SK-N-SH (cell line): Measurements from ENCODE around the gene MCTP1. TPM values are rescaled to one million over a fixed set of nuclear protein-coding genes. Genes with fewer than 3 reads are reported as not detected.

ENCODE experiments used
- CTCF ChIA-PET: fragments of 300-600, 350-600 bp; formaldehyde crosslinking; extraction: SDS; loops from one replicate; lab custom pipeline; 2021; lab: Yijun Ruan, JAX
- POLR2A ChIA-PET: fragments of 350-600 bp; sonication (Branson Sonifier 250); formaldehyde crosslinking; extraction: SDS; loops from one replicate; lab custom pipeline; 2020; ENCODE audit warnings: antibody characterized with exemption, inconsistent platforms; lab: Yijun Ruan, JAX
- DNase-seq: peaks from one replicate; pipeline ENCODE4 v3.0.0; 2012
- H2AFZ ChIP-seq: fragments of 200-600 bp; sonication (generic); 2 replicates; pipeline ENCODE4 v1.8.1; 2016; ENCODE audit warnings: antibody characterized with exemption, mild to moderate bottlenecking, low read depth
- H3F3A ChIP-seq: fragments of 200-600 bp; sonication (generic); replicated peaks from 2 replicates; pipeline ENCODE3; 2016; ENCODE audit warnings: antibody characterized with exemption, mild to moderate bottlenecking; ENCODE audit not compliant: insufficient read depth
- H3K27ac ChIP-seq, 2 experiments: fragments of 200-500 bp in 1 of 2; fragments of 200-600 bp in 1 of 2; sonication (Bioruptor generic) in 1 of 2; sonication (generic), shearing (Covaris generic) in 1 of 2; 2 replicates each; pipeline versions ENCODE4 v1.5.1 to v1.6.1; 2014 to 2016; ENCODE audit warnings: low read depth in 2 of 2, inconsistent platforms in 1 of 2, low read length in 1 of 2, mild to moderate bottlenecking in 1 of 2, mixed read lengths in 1 of 2
- H3K27me3 ChIP-seq: fragments of 200-600 bp; sonication (generic), shearing (Covaris generic); 2 replicates; pipeline ENCODE4 v1.6.1; 2016; ENCODE audit warnings: mixed run types; ENCODE audit not compliant: insufficient read depth
- H3K36me3 ChIP-seq, 2 experiments: fragments of 200-500 bp in 1 of 2; fragments of 200-600 bp in 1 of 2; sonication (Bioruptor generic) in 1 of 2; sonication (generic) in 1 of 2; replicated peaks in 1 of 2; 2 replicates each; pipeline versions ENCODE3 to v1.5.1; 2014 to 2016; ENCODE audit warnings: low read length in 1 of 2, mild to moderate bottlenecking in 1 of 2; ENCODE audit not compliant: insufficient read depth in 2 of 2, control insufficient read depth in 1 of 2
- H3K4me1 ChIP-seq, 2 experiments: fragments of 200-500 bp in 1 of 2; fragments of 200-600 bp in 1 of 2; sonication (Bioruptor generic) in 1 of 2; sonication (generic), shearing (Covaris generic) in 1 of 2; 2 replicates each; pipeline versions ENCODE4 v1.5.1 to v1.6.1; 2014 to 2016; ENCODE audit warnings: low read depth in 1 of 2, low read length in 1 of 2, mixed run types in 1 of 2; ENCODE audit not compliant: insufficient read depth in 2 of 2, control insufficient read depth in 1 of 2
- H3K4me2 ChIP-seq: fragments of 200-600 bp; sonication (generic), shearing (Covaris generic); 2 replicates; pipeline ENCODE4 v1.6.1; 2017; ENCODE audit warnings: mixed run types
- H3K4me3 ChIP-seq, 2 experiments: fragments of 200-500 bp in 1 of 2; fragments of 200-600 bp in 1 of 2; sonication (Bioruptor generic) in 1 of 2; sonication (generic), shearing (Covaris generic) in 1 of 2; 2 replicates each; pipeline versions ENCODE4 v1.5.1 to v1.8.1; 2014 to 2016; ENCODE audit warnings: low read depth in 2 of 2, inconsistent platforms in 1 of 2, low read length in 1 of 2, mild to moderate bottlenecking in 1 of 2, mixed read lengths in 1 of 2, moderate library complexity in 1 of 2
- H3K79me2 ChIP-seq: fragments of 200-600 bp; sonication (generic); 2 replicates; pipeline ENCODE4 v1.8.1; 2017; ENCODE audit warnings: mild to moderate bottlenecking; ENCODE audit not compliant: insufficient read depth
- H3K9ac ChIP-seq: fragments of 200-600 bp; sonication (generic); 2 replicates; pipeline ENCODE4 v1.6.1; 2017; ENCODE audit warnings: mixed run types
- H3K9me2 ChIP-seq: fragments of 200-600 bp; sonication (generic); 2 replicates; pipeline ENCODE4 v1.6.1; 2017; ENCODE audit warnings: mixed run types
- H3K9me3 ChIP-seq: fragments of 200-600 bp; sonication (generic); 2 replicates; pipeline ENCODE4 v1.6.1; 2017; ENCODE audit warnings: mixed run types, mild to moderate bottlenecking, moderate library complexity
- H4K20me1 ChIP-seq: fragments of 200-600 bp; sonication (generic); 2 replicates; pipeline ENCODE4 v1.6.1; 2017; ENCODE audit warnings: mild to moderate bottlenecking, mixed run types; ENCODE audit not compliant: insufficient read depth
- ELF1 ChIP-seq: IDR thresholded peaks from 2 replicates; pipeline ENCODE4 v1.4.0; 2012
- EP300 ChIP-seq, 2 experiments: IDR thresholded peaks; 2 replicates each; pipeline versions ENCODE4 v1.4.0 to v1.6.1; 2012; ENCODE audit warnings: borderline replicate concordance in 1 of 2, low read depth in 1 of 2, low read length in 1 of 2
- EZH2phosphoT487 ChIP-seq: fragments of 200-600 bp; sonication (generic); IDR thresholded peaks from 2 replicates; pipeline ENCODE4 v1.6.1; 2017; ENCODE audit warnings: low read depth, mixed run types, mild to moderate bottlenecking, antibody characterized with exemption, moderate library complexity, borderline replicate concordance
- FOXM1 ChIP-seq: IDR thresholded peaks from 2 replicates; pipeline ENCODE4 v1.4.0; 2012; ENCODE audit warnings: low read depth, mild to moderate bottlenecking
- GATA2 ChIP-seq: sonication (generic); formaldehyde crosslinking; IDR thresholded peaks from 2 replicates; pipeline ENCODE4 v1.5.0; 2020; ENCODE audit warnings: mild to moderate bottlenecking, missing genetic modification reagents
- JUND ChIP-seq: IDR thresholded peaks from 2 replicates; pipeline ENCODE4 v1.4.0; 2012
- MEF2A ChIP-seq: IDR thresholded peaks from 2 replicates; pipeline ENCODE4 v1.4.0; 2012; ENCODE audit warnings: low read depth, borderline replicate concordance
- MXI1 ChIP-seq: IDR thresholded peaks from 2 replicates; pipeline ENCODE4 v1.6.1; 2012; ENCODE audit warnings: mild to moderate bottlenecking, low read depth, low read length, improper control_type of control experiment
- POLR2AphosphoS5 ChIP-seq: IDR thresholded peaks from 2 replicates; pipeline ENCODE4 v1.6.1; 2012; ENCODE audit warnings: low read depth, low read length
- RAD21 ChIP-seq: IDR thresholded peaks from 2 replicates; pipeline ENCODE4 v1.6.1; 2012; ENCODE audit warnings: mild to moderate bottlenecking, low read length
- RCOR1 ChIP-seq: fragments of 150-350 bp; IDR thresholded peaks from 2 replicates; pipeline ENCODE4 v1.6.1; 2017; ENCODE audit warnings: antibody characterized with exemption, low read length
- RFX5 ChIP-seq: IDR thresholded peaks from 2 replicates; pipeline ENCODE4 v1.6.1; 2012; ENCODE audit warnings: mild to moderate bottlenecking, improper control_type of control experiment, low read length
- SIN3A ChIP-seq: IDR thresholded peaks from 2 replicates; pipeline ENCODE4 v1.6.1; 2012; ENCODE audit warnings: low read depth, mild to moderate bottlenecking, low read length, moderate library complexity, borderline replicate concordance
- SMC3 ChIP-seq: IDR thresholded peaks from 2 replicates; pipeline ENCODE4 v1.6.1; 2012; ENCODE audit warnings: low read depth, low read length, improper control_type of control experiment
- TAF1 ChIP-seq: IDR thresholded peaks from 2 replicates; pipeline ENCODE4 v1.6.1; 2012; ENCODE audit warnings: low read depth, mild to moderate bottlenecking, low read length, moderate library complexity, borderline replicate concordance
- TCF12 ChIP-seq: IDR thresholded peaks from 2 replicates; pipeline ENCODE4 v1.4.0; 2012
- TEAD4 ChIP-seq: IDR thresholded peaks from 2 replicates; pipeline ENCODE4 v1.4.0; 2012; ENCODE audit warnings: mild to moderate bottlenecking, borderline replicate concordance; ENCODE audit not compliant: insufficient read depth
- WGBS: methylation state at CpG from one replicate; pipeline ENCODE4 v1.1.6; 2017; ENCODE audit warnings: low lambda C conversion rate; 5-methylcytosine and 5-hydroxymethylcytosine counted together
- polyA plus RNA-seq, 3 experiments: library from polyadenylated mRNA; depleted of rRNA; stranded (reverse); fragments of >200 nt; gene quantifications; 2 replicates each; pipeline ENCODE4 v1.2.3, GENCODE V29; 2012
- TF ChIP-seq, protein P1 (sequence below): IDR thresholded peaks from 2 replicates; pipeline ENCODE4 v1.6.1; 2012; ENCODE audit warnings: mild to moderate bottlenecking, low read depth, low read length, moderate library complexity
- TF ChIP-seq, protein P2 (sequence below): IDR thresholded peaks from 2 replicates; pipeline ENCODE4 v1.4.0; 2012; ENCODE audit warnings: low read depth
- TF ChIP-seq, protein P3 (sequence below): fragments of 150-350 bp; IDR thresholded peaks from 2 replicates; pipeline ENCODE4 v1.6.1; 2017; ENCODE audit warnings: antibody characterized with exemption, low read length, low read depth, borderline replicate concordance
- TF ChIP-seq, protein P4 (sequence below): fragments of 200-600 bp; sonication (generic); IDR thresholded peaks from 2 replicates; pipeline ENCODE4 v1.6.1; 2017; ENCODE audit warnings: antibody characterized with exemption, mild to moderate bottlenecking, moderate library complexity
- TF ChIP-seq, protein P5 (sequence below): IDR thresholded peaks from 2 replicates; pipeline ENCODE4 v1.4.0; 2012; ENCODE audit warnings: low read depth, borderline replicate concordance
- TF ChIP-seq, protein P6 (sequence below): fragments of 150-350 bp; IDR thresholded peaks from 2 replicates; pipeline ENCODE4 v1.6.1; 2016; ENCODE audit warnings: mild to moderate bottlenecking, low read depth, low read length
- TF ChIP-seq, protein P7 (sequence below): IDR thresholded peaks from 2 replicates; pipeline ENCODE4 v1.4.0; 2012; ENCODE audit warnings: low read depth, borderline replicate concordance

Gene MCTP1
- polyA plus RNA-seq, 1 of the 3 experiments (the other 2 are of a cell fraction), result 0.53 TPM

DNA sequence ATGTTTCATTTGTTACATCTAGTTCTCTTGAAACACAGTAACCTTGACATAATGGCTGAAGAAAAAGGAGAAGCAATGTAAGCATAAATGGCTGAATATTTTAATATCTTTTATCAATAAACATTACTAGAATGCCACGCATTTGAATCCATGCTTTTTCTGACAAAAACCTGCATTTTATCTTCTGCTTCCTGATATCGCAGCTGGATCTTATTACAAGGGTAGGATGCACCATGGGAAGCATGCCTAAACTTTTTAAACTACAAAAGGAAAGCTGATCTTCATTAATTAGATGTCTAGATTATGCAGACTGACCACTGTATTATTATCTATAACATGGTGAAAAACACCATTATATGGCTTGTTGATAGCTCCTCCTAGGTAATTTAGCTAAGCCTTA is 509.8 kb downstream of the MCTP1 start:
- Histone ChIP-seq H3K36me3 (no peaks in the 10 kb centered on the region), H3K9me3 (no peaks in the 10 kb centered on the region), H2AFZ (no peak overlapping the region), H3K4me1 (peaks cover 0 to 34% of the 10 kb centered on the region in 2 experiments; a peak in 2 of 4 replicates), H3F3A (no peaks in the 10 kb centered on the region), H3K79me2 (no peaks in the 10 kb centered on the region), H3K4me3 (no peak overlapping the region), H3K4me2 (no peak overlapping the region), H3K9ac (no peak overlapping the region), H4K20me1 (no peaks in the 10 kb centered on the region), H3K27ac (peak overlapping the region in 1 of 2 experiments; percentile 71; a peak in 2 of 4 replicates), H3K27me3 (no peaks in the 10 kb centered on the region), H3K9me2 (no peaks in the 10 kb centered on the region)
- DNase-seq, result no peak
- POLR2A ChIA-PET, result no interaction called here
- CTCF ChIA-PET, result interaction anchor here (1.0 to 1.8 kb wide), 4 partner anchors 10 to 82 kb away, joined by 3 to 7 read pairs (median 4); no protein-coding TSS in a partner anchor
- WGBS, result 16% methylated on average over 2 of the region's 2 CpGs
- TF ChIP-seq TAF1, result no peak
- peak; percentile 39; the same call in 1 of the 2 replicates for TF ChIP-seq MXI1
- TF ChIP-seq, protein P1, sequence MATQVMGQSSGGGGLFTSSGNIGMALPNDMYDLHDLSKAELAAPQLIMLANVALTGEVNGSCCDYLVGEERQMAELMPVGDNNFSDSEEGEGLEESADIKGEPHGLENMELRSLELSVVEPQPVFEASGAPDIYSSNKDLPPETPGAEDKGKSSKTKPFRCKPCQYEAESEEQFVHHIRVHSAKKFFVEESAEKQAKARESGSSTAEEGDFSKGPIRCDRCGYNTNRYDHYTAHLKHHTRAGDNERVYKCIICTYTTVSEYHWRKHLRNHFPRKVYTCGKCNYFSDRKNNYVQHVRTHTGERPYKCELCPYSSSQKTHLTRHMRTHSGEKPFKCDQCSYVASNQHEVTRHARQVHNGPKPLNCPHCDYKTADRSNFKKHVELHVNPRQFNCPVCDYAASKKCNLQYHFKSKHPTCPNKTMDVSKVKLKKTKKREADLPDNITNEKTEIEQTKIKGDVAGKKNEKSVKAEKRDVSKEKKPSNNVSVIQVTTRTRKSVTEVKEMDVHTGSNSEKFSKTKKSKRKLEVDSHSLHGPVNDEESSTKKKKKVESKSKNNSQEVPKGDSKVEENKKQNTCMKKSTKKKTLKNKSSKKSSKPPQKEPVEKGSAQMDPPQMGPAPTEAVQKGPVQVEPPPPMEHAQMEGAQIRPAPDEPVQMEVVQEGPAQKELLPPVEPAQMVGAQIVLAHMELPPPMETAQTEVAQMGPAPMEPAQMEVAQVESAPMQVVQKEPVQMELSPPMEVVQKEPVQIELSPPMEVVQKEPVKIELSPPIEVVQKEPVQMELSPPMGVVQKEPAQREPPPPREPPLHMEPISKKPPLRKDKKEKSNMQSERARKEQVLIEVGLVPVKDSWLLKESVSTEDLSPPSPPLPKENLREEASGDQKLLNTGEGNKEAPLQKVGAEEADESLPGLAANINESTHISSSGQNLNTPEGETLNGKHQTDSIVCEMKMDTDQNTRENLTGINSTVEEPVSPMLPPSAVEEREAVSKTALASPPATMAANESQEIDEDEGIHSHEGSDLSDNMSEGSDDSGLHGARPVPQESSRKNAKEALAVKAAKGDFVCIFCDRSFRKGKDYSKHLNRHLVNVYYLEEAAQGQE, result no peak
- TF ChIP-seq ELF1, result no peak
- TF ChIP-seq MEF2A, result no peak
- no peak for TF ChIP-seq JUND
- TF ChIP-seq SMC3, result no peak
- TF ChIP-seq RFX5, result no peak
- TF ChIP-seq POLR2AphosphoS5, result 0 out of 2 replicates have a peak, but pooled peaks have one; percentile 30
- TF ChIP-seq EZH2phosphoT487, result no peak
- TF ChIP-seq, protein P2, sequence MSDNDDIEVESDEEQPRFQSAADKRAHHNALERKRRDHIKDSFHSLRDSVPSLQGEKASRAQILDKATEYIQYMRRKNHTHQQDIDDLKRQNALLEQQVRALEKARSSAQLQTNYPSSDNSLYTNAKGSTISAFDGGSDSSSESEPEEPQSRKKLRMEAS, result no peak
- TF ChIP-seq, protein P3, sequence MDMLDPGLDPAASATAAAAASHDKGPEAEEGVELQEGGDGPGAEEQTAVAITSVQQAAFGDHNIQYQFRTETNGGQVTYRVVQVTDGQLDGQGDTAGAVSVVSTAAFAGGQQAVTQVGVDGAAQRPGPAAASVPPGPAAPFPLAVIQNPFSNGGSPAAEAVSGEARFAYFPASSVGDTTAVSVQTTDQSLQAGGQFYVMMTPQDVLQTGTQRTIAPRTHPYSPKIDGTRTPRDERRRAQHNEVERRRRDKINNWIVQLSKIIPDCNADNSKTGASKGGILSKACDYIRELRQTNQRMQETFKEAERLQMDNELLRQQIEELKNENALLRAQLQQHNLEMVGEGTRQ, result no peak
- no peak for TF ChIP-seq SIN3A
- TF ChIP-seq RCOR1, result peak; percentile 95
- TF ChIP-seq, protein P4, sequence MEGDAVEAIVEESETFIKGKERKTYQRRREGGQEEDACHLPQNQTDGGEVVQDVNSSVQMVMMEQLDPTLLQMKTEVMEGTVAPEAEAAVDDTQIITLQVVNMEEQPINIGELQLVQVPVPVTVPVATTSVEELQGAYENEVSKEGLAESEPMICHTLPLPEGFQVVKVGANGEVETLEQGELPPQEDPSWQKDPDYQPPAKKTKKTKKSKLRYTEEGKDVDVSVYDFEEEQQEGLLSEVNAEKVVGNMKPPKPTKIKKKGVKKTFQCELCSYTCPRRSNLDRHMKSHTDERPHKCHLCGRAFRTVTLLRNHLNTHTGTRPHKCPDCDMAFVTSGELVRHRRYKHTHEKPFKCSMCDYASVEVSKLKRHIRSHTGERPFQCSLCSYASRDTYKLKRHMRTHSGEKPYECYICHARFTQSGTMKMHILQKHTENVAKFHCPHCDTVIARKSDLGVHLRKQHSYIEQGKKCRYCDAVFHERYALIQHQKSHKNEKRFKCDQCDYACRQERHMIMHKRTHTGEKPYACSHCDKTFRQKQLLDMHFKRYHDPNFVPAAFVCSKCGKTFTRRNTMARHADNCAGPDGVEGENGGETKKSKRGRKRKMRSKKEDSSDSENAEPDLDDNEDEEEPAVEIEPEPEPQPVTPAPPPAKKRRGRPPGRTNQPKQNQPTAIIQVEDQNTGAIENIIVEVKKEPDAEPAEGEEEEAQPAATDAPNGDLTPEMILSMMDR, result no peak
- peak; percentile 15 to 88; a peak in 3 of 4 replicates for TF ChIP-seq EP300 (IDR thresholded peaks at IDR 0.05; ENCODE audit: borderline replicate concordance in 1 of 2, low read depth in 1 of 2, low read length in 1 of 2)
- TF ChIP-seq, protein P5, sequence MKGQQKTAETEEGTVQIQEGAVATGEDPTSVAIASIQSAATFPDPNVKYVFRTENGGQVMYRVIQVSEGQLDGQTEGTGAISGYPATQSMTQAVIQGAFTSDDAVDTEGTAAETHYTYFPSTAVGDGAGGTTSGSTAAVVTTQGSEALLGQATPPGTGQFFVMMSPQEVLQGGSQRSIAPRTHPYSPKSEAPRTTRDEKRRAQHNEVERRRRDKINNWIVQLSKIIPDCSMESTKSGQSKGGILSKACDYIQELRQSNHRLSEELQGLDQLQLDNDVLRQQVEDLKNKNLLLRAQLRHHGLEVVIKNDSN, result no peak
- TF ChIP-seq, protein P6, sequence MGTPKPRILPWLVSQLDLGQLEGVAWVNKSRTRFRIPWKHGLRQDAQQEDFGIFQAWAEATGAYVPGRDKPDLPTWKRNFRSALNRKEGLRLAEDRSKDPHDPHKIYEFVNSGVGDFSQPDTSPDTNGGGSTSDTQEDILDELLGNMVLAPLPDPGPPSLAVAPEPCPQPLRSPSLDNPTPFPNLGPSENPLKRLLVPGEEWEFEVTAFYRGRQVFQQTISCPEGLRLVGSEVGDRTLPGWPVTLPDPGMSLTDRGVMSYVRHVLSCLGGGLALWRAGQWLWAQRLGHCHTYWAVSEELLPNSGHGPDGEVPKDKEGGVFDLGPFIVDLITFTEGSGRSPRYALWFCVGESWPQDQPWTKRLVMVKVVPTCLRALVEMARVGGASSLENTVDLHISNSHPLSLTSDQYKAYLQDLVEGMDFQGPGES, result no peak
- TF ChIP-seq, protein P7, sequence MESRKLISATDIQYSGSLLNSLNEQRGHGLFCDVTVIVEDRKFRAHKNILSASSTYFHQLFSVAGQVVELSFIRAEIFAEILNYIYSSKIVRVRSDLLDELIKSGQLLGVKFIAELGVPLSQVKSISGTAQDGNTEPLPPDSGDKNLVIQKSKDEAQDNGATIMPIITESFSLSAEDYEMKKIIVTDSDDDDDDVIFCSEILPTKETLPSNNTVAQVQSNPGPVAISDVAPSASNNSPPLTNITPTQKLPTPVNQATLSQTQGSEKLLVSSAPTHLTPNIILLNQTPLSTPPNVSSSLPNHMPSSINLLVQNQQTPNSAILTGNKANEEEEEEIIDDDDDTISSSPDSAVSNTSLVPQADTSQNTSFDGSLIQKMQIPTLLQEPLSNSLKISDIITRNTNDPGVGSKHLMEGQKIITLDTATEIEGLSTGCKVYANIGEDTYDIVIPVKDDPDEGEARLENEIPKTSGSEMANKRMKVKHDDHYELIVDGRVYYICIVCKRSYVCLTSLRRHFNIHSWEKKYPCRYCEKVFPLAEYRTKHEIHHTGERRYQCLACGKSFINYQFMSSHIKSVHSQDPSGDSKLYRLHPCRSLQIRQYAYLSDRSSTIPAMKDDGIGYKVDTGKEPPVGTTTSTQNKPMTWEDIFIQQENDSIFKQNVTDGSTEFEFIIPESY, result no peak
- no peak for TF ChIP-seq TEAD4
- peak; percentile 91 for TF ChIP-seq GATA2 (CRISPR knock-in tag)
- no peak for TF ChIP-seq FOXM1
- peak; percentile 84 for TF ChIP-seq TCF12
- no peak for TF ChIP-seq RAD21
